Urothelium cell line (cell line): ENCODE data around the gene MMP24.
"Not testable (repeated sequence)": the region's sequence is repeated elsewhere in the genome, so short reads cannot be mapped to it uniquely, and the experiment has no call there.

Experiments
- DNase-seq: peaks from one replicate; pipeline ENCODE4 v3.0.0; 2011; ENCODE audit warnings: low spot score, mixed read lengths
- FAIRE-seq: peaks from 2 replicates; lab custom pipeline; 2011; peaks lifted over from hg19 to GRCh38; lab: Jason Lieb, UNC

MMP24 gene

GRCh38 chr20:35253010-35253409, 26.5 kb downstream of the MMP24 start:
- FAIRE-seq: no peak
- no peak for DNase-seq

GRCh38 chr20:35254448-35254999, 28.0 kb downstream of the MMP24 start:
- DNase-seq (no peak), FAIRE-seq (no peak)

- peak; percentile 40 for DNase-seq
- FAIRE-seq: peak; percentile 46
These were observed 30.9 kb downstream of the MMP24 start for GRCh38 chr20:35257175-35257909.

- FAIRE-seq (no peak), DNase-seq (no peak)
These were observed 33.9 kb downstream of the MMP24 start for GRCh38 chr20:35260426-35260825.

DNA sequence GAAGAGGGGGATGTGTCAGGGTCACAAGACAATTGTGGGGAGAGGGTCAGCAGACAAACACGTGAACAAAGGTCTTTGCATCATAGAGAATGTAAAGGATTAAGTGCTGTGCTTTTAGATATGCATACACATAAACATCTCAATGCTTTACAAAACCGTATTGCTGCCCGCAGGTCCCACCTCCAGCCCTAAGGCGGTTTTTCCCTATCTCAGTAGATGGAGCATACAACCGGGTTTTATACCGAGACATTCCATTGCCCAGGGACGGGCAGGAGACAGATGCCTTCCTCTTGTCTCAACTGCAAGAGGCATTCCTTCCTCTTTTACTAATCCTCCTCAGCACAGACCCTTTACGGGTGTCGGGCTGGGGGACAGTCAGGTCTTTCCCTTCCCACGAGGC, 35.8 kb downstream of the MMP24 start:
- not testable (repeated sequence) for FAIRE-seq, DNase-seq

DNA sequence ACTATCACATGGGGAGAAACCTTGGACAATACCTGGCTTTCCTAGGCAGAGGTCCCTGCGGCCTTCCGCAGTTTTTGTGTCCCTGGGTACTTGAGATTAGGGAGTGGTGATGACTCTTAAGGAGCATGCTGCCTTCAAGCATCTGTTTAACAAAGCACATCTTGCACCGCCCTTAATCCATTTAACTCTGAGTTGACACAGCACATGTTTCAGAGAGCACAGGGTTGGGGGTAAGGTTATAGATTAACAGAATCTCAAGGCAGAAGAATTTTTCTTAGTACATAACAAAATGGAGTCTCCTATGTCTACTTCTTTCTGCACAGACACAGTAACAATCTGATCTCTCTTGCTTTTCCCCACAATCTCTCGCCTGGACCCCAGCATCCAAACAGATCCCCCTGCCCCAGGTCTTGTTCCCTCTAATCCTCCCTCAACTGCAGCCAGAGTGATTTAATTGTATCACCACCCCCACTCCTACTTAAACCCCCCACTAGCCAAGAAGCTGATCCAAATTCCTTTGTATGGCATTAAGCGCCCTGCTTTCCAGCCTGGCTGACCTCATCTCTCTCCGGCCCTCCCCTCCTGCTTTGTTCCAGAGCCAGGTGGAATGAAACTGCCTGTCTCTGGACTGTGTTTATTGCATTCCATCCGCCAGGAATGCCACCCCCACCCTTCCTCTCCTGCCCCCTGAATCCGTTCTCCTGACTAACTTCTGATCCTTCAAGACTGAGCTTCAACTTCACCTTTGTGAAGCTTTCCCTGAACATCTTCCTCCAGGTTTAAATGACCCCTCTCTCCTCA, 36.4 kb downstream of the MMP24 start:
- peak; percentile 93 for DNase-seq
- peak; percentile 87 for FAIRE-seq

- peak; percentile 94 for FAIRE-seq
- peak; percentile 71 for DNase-seq
These were observed 37.2 kb downstream of the MMP24 start for GRCh38 chr20:35263532-35264341.

GRCh38 chr20:35264755-35265154, 38.3 kb downstream of the MMP24 start:
- no peak for FAIRE-seq
- DNase-seq: peak; percentile 64

DNA sequence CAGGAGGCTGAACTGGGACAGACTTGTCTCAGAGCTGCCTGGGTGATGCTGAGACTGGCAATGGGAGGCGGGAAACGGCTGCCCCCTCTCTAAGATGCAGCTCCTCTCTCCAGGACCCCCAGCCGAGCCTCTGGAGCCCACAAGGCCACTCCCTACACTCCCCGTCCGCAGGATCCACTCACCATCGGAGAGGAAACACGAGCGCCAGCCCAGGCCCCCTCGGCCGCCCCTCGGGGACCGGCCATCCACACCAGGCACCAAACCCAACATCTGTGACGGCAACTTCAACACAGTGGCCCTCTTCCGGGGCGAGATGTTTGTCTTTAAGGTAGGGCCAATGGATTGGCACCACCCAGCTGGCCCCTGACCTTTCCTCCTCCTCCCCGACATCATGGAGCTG, 40.6 kb downstream of the MMP24 start:
- FAIRE-seq (no peak), DNase-seq (no peak)

DNA sequence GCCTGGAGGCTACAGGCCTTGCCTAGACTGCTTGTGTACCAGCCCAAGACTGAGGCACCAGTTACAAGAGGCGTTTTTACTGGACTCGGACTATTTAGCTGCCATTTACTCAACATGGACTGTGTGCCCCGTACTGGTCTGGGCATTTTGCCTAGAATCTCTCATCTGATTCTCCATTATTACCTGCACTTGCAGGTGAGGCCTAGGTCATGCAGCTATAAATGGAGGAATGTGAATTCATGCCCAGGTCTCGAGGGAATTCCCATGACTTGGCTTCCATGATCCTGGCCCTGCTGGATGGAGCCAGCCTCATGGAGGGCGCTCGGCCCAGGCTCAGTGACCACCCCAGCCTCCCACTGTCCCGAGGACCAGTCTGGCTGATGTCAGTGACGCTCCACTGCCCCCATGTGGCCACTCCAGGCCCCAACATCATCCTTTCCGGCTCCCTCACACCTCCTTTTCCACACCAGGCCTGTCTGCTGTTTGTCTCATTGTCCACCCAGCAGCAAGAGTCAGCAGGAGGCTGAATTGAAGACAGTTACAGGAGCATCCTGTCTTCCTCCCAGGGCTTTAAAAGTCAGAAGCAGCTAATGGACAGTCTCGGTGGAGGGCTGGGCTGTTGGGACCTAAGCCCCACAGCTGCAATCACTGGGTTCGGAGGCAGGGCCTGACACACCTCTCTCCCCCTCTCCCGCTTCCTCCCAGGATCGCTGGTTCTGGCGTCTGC, 42.7 kb downstream of the MMP24 start:
- DNase-seq: peak; percentile 82

DNA sequence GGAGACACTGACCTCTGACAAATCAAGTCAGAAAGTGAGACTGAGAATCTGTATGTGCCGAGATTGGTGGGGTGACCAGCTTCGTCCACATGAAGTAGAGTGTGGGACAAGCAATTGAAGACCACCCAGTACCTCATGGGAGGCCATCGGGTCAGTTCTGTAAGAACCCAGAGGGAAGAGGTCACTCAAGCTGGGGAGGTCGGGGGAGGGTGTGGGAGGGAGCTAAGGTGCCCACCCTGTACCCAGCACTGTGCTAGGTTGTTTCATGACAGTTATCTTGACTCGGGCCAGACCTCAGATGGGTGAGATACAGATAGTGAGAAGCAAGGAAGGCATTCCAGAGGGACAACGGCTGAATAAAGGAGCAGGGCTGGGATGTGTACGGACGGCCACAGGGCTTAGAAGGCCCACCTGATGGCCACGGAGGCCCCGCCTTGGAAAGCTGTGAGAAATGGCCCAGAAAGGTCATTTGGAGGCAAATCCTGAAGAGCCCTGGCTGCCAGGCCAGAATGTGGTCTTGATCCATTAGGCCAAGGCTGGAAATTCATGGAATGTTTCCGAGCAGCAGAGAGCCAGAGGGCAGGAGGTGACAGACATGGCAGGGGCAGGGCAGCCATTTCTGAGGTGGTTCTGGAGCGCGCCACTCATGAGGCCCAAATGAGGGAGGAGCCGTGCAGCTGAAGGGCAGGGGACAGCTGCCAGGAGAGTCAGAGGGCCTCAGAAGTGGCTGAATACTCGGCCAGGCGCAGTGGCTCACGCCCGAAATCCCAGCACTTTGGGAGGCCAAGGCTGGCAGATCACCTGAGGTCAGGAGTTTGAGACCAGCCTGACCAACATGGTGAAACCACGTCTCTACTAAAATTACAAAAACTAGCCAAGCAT, 43.8 kb downstream of the MMP24 start:
- no peak for DNase-seq

More for the DNA sequence above, 42.7 kb downstream of the MMP24 start:
- peak; percentile 91 for FAIRE-seq

DNA sequence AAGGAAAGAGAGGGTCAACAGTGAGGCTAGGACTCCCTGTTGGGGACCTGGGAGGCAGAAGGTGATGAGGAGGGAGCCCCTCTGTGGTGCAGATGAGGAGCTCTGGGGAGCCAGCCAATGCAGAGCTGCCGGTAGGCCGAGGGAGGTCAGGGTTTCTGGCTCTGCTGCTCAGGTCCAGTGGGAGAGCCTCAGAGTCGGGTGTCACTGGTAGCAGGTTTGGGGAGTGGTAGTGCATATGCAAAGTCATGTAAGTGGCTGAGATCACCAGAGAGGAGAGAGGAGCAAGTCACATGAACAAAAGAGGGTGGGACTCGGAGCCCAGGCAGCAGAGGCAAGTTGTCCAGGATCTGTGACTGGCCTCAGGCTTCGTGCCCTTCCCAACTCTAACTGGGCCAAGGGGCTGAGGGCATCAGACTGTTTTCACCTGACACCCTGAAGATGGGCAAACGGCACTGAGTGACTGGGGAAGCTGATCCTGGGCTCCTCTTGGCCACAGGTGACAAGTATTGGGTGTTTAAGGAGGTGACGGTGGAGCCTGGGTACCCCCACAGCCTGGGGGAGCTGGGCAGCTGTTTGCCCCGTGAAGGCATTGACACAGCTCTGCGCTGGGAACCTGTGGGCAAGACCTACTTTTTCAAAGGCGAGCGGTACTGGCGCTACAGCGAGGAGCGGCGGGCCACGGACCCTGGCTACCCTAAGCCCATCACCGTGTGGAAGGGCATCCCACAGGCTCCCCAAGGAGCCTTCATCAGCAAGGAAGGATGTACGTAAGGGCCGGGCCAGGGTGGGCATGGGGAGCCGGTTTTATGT, 44.8 kb downstream of the MMP24 start:
- FAIRE-seq: no peak
- no peak for DNase-seq

More for the DNA sequence above, 43.8 kb downstream of the MMP24 start:
- FAIRE-seq: no peak

DNA sequence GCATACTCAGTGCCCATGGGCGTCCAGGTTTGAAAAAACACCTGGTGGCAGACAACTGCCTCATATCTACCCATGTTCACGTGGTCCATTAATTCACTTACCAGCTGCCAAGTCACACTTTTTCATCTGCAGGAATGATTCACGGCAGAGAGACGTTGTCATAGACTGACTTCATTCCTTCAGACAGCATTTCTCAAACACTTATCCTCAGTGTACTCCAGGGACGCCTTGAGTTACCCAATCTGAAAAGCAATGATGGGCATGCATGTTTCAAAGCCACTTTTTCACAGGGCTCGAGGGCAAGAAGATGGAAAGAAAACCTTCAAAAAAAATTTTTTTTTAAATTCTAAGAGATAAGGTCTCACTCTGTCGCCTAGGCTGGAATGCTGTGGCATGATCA, 45.4 kb downstream of the MMP24 start:
- no peak for FAIRE-seq
- no peak for DNase-seq

DNA sequence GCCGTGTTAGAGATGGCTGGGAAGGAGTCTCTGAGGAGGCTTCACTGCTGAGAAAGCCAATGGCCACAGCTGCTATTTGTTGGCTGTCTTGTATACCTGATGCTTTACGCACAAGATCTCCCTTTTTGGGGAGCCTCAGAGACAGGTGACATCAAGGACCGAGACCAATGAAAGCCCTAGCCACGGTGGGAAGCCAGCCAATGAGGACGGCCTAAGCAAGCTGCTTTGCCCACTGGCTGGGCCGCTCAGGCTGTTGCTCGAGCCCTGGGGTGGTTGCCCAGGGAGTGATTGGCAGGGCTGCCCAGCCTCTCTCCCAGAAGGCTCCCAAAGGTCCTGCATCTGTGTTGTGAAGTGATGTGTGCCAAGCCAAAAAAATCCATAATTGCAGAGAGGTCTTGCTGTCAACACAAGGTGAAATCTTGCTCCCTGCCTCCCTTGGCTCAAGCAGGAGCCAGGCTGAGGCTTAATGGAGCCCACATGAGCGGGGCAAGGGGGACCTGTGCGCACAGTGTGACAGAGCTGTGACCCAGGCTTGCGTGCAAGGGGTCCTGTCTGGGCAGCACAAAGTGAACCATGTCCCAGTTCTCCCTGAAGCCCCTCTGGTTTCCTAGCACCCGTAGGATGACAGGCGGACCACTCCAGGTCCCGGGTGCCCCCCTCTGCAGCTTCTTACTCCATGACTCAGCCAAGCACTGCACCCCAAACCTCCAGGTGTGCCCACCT, 47.1 kb downstream of the MMP24 start:
- DNase-seq (no peak), FAIRE-seq (no peak)

DNA sequence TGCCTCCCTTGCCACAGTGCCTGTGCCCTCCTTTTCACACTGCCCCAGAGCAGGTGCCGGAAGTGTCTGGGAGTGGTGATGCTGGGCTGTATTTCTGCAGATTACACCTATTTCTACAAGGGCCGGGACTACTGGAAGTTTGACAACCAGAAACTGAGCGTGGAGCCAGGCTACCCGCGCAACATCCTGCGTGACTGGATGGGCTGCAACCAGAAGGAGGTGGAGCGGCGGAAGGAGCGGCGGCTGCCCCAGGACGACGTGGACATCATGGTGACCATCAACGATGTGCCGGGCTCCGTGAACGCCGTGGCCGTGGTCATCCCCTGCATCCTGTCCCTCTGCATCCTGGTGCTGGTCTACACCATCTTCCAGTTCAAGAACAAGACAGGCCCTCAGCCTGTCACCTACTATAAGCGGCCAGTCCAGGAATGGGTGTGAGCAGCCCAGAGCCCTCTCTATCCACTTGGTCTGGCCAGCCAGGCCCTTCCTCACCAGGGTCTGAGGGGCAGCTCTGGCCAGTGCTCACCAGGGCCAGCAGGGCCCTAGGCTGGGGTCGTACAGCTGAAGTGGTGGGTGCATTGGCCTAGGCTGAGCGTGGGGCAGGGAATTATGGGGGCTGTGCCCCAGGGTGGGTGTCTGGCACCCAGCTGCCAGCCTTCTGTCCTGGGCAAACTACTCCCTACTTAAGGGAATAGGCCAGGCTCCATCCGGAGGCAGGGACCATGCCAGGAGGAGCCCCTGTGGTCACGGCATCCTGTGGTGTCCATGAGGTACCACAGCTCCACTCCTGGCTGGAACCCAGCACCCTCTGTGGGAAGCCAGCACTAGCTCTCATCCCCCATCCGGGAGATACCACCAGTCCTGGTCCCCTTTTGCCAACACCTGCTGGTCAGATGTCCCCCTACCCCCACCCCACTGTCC, 47.9 kb downstream of the MMP24 start:
- DNase-seq: no peak
- no peak for FAIRE-seq

DNA sequence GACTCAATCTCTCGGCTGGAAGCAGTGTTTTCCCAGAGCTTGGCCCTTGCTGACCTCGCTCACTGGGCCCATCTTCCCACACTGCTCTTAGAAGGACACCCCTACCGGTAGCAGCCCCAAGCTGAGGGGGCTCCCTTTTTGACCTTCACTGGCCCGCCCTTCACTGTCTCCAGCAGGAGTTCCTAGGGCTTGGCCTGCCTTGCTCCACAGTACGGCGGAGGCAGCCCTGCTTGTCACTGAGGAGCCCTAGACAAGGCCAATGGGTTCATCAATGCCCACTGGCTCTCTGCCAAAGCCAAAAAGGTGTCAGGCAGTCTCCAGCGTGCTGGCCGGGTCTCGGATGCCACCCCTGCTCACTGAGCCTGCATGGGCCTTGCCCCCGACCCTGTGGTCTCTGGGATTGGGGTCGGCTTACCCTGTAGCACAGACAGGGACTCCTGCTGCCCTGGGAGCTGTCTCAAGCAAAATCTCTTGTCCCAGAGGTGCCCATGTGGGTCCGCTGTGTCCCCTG, 49.3 kb downstream of the MMP24 start:
- FAIRE-seq: no peak
- no peak for DNase-seq

- FAIRE-seq (no peak), DNase-seq (no peak)
These were observed 49.9 kb downstream of the MMP24 start for GRCh38 chr20:35276408-35276807.
